IPS DF 4.7 (cell line): ENCODE results near the gene STRA8.

Experiments
- DNase-seq: peaks from one replicate; pipeline ENCODE4 v3.0.0-alpha.2; 2013; ENCODE audit warnings: low spot score; ENCODE audit errors: extremely low read depth

Gene STRA8

DNA sequence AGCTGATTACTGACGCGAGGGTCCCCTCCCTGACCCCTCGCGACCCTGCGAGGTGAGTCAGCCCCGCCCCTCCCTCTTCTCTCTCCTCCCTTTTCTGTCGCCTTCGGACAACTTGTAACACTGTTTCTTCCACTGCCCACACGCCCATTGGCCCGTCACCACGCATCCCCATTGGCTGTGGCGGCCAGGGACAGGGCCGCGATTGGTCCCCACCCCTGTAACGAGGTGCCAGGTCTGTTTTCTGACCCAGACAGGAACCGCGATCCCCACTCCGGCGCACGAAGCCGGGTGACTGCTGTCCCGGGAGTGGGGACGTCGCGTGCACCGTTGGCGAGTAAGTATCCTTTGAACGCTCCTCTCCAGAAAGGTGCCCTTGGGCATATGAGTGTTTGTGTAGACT, at the start of gene STRA8:
Gene STRA8 (plus strand): TSS at position 269 of the 400 bp plus-strand sequence. CDS start 6,687 bp downstream, outside the sequence.
- DNase-seq = no peak

- no peak for DNase-seq
Measured at GRCh38 chr7:135184254-135184841, 49.3 kb upstream of the STRA8 start.

- no peak for DNase-seq
Measured at GRCh38 chr7:135185471-135186260, 48.0 kb upstream of the STRA8 start.

GRCh38 chr7:135186261-135186540, 47.4 kb upstream of the STRA8 start:
- no peak for DNase-seq

- DNase-seq = no peak
Measured at GRCh38 chr7:135186841-135187253, 46.8 kb upstream of the STRA8 start.

DNA sequence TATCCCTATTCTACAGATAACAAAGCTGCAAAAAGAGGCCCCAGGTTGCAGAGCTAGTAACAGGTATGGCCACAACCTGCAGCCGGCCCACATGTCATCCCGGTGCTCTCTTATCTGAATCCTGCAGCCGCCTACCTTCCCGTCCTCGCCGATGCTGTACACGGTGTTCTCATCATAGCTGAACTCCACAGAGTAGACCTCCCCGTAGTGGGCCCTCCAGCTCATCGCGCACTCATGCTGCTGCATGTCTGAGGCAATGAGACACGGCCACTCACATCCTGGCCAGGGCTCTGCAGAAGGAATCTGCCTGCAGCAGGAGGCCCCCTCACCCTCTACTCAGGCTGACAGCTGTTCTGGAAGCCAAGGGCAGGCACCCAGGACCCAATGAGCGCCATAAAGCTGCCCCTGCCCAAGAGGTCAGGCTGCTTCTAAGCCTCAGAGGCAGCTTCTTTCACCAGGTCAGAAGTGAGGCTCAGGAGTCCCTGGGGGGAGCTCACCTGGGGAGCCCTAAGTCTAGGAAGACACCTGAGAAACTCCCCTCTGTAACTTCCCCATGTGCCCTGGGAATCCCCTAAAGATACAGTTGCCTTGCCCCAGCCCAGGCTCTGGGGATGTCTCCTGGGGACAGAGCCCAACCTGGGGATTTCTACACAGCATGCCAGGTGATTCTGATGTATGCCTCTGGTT, 45.2 kb upstream of the STRA8 start:
- no peak for DNase-seq

DNA sequence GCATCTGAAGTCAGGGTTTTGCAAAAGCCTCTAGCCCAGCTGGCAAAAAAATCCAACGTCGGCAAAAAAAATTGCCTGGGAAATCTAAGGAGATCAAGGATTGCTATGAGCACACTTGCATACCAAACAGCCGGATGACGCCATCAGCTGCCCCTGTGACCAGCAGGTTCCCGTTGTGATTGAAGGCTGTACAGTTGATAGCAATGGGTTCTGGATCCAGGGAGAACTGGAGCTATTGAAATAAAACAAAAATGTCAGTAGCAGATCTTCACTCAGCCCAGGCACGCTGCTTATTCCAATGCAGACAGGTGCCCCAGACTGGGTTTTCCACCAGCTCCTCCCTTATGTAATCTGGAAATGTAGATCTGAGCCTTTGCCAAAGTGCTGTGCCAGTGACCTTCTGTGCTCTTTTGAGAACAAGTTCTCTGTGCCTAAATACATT, 44.4 kb upstream of the STRA8 start:
- no peak for DNase-seq

GRCh38 chr7:135189961-135190360, 43.7 kb upstream of the STRA8 start:
- no peak for DNase-seq

DNA sequence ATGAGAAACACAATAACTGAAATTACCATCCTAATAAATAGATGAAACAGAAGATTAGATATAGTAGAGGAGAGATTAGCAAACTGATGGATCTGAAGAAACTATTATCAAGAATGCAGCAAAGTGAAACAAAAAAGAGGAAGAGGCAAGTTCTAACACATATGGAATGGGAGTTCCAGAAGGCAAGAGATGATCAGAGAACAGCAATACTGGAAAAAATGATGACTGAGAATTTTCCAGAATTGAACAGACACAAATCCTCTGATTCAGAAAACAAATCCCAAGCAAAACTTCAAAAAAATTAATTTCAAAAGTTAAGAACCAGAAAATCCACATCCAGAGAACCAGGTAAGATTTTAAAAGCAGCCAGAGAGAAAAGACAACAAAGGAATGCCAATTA, 42.9 kb upstream of the STRA8 start:
- DNase-seq = no peak

DNA sequence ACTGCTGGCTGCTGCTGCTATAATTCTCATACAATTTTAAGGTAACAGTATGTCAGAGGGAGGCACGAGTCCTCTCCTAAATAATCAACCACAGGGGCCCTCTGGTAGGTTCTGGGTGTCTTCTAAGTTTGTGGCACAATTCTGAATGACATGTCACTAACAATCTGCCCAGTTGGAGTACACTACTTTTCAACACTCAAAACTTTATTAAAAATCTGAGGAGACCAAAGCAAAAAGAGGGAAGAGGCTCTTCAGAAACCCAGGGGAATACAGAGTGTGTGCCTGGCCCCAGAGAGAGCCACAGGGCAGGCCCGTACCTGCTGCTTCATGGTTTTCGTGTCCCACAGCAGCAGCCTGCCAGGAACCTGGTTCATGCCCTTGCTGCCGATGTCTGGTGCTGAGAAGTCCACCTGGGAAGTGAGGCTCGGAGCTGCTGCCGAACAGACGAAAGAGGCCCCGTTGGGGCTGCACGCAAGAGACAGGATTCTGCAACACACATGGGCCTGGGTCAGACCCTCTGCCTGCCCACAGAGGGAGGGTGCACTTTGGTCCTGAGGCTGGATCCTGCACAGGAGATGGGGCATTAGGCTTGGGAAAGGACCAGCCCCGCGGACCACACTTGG, 40.6 kb upstream of the STRA8 start:
- DNase-seq = no peak

GRCh38 chr7:135193615-135194081, 40.0 kb upstream of the STRA8 start:
- DNase-seq = no peak

DNA sequence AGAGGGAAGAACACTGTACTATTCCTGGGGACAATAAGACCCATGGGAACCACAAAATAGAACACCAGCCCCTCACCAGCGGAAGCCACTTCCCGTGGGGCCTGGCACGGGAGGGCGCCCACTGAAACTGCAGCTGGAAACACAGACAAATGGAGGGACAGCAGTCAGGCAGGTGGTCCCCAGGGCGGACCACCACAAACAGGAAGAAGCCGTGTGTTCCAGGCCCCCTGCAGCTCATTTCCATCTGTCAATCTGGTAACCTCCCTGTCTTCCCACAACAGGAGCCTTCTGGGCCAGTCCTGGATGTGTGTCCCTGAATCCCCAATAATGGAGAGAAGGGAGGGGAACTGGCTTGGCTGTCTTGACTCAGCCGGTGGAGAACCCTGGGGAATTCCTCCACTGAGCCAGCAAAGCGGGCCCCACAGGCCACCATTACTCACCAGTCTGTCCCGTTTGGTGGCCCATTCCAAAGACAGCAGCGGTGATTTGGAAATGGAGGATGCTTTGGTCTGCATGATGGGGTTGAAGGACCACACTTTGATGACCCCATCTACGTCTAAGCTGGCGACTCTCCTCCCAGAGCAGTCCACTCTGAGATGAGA, 39.0 kb upstream of the STRA8 start:
- no peak for DNase-seq

DNA sequence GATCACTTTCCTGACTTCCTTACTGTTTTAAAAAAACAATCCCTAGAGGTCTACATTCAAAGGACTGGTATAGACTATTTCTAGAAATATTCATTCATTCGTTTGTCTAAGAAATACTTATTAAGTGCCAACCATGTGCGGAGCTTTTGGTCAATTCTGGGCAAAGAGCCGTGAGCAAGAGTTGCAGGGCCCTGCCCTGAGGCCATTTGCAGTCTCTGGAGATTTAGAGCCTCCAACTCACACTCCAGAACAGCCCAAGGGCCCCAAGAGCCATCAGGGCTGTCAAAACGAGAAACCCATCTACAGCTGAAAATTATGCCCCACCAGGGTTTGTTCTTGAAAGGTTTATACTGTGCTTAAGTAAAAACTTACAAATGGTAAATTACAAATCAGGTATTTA, 38.5 kb upstream of the STRA8 start:
- DNase-seq = no peak

GRCh38 chr7:135195968-135196629, 37.5 kb upstream of the STRA8 start:
- no peak for DNase-seq

- DNase-seq = no peak
Measured at GRCh38 chr7:135197343-135197742, 36.3 kb upstream of the STRA8 start.

DNA sequence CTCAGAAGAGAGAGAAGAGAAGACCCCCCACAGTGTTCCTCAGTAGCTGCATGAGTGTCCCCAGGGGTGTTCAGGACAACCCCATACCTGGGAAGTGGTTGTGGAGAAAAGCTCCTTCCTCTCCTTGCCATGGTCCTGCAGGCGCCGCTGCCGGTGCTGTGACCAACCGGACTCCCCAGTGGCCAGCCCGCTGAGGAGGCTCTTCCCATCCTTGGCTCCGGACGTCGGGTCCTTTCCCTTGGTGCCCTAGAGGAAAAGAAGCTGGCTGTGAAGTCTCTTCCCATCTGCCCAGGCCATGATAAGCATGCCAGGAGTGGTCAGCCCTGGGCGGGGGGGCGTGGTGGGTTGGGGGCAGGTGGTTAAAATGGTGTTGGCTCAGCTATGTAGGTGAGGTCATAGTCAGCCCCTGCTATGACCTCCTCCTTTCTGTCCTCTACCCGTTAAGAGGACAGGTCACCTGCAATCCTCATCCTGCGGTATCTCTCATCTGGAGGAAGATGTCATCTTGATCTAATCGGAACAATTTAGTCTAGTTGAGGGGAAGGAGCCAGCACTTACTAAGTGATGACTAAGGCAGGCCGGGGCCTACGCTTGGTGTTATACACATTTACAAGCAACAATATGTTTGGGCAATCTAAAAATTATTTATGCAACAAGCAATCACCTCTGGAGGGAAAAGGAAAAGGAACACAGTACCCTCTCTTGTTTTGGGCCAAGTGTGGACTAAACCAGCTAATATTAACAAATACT, 35.6 kb upstream of the STRA8 start:
- no peak for DNase-seq

DNA sequence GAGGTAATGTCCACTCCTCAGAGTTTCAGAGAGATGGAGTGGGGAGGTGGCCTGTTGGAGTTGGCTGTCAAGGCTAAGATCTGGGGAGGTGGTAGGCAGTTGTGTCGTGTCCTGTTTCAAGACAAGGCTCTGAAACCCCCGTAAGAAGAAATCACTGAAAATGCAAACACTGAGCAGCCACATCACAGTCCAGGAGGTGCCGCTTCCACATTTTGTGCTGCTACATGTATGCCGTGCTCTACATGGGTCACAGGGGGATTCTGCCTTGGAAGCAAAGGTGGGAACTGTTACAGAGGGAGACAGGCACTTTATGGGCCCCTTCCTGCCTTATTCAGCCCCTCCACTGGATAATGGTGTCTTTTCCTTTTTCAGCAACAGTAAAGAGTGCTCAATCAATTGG, 34.2 kb upstream of the STRA8 start:
- DNase-seq = no peak

DNA sequence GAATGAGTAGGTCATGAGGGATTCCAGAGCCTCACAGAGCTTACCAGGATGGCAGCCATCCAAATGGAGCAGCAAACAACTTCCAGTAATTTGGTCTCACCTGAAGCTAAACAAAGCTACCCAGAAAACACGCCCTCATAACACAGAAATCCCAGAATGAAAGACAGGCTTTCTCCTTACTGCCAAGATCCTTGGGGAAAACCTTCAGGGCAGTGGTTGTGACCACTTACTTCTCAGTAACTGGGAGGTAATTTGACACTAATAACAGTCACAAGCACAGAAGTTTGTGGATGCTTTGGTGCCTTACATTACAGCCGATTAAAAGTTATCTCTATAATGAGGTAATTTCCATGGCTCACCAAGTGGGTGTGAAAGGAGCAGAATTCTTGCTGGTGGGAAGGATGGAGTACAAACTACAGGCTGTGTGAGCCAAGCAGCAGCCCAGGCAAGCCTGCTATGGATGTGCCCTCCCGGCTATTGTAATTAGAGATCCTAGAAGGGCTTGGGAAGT, 32.8 kb upstream of the STRA8 start:
- DNase-seq = no peak

- no peak for DNase-seq
Measured at GRCh38 chr7:135201350-135201749, 32.3 kb upstream of the STRA8 start.

GRCh38 chr7:135204341-135204749, 29.3 kb upstream of the STRA8 start:
- no peak for DNase-seq
